ENCODE data around the gene KIF12. TPM values are rescaled to one million over a fixed set of nuclear protein-coding genes. Genes with fewer than 3 reads are reported as not detected.

KIF12 gene
- total and polyA plus RNA-seq, 2 of the 13 experiments (the other 11 are each of a cell fraction or from before 2014, with no cell fraction given), result 1.8 to 12.5 TPM

GRCh38 chr9:114059047-114059803, 39.9 kb downstream of the KIF12 start (continued):
- no peak for TF ChIP-seq BCL6 (CRISPR knock-in tag; IDR thresholded peaks at IDR 0.05)
- TF ChIP-seq ATF7-NPFF (CRISPR knock-in tag; IDR thresholded peaks at IDR 0.05; ENCODE audit: low read depth), result peak; percentile 71; the same call in 1 of the 2 replicates
- peak; percentile 59 for TF ChIP-seq IKZF5 (CRISPR knock-in tag; IDR thresholded peaks at IDR 0.05)
- TF ChIP-seq ZNF740 (CRISPR knock-in tag; IDR thresholded peaks at IDR 0.05), result no peak
- no peak for TF ChIP-seq SNAPC4 (CRISPR knock-in tag; IDR thresholded peaks at IDR 0.05)
- TF ChIP-seq ZNF550 (CRISPR knock-in tag; IDR thresholded peaks at IDR 0.05; ENCODE audit: borderline replicate concordance), result no peak
- no peak for TF ChIP-seq FOXO1 (CRISPR knock-in tag; IDR thresholded peaks at IDR 0.05)
- TF ChIP-seq ZNF33B (CRISPR knock-in tag; IDR thresholded peaks at IDR 0.05), result no peak; the same call in 1 of the 2 replicates
- TF ChIP-seq TFE3 (CRISPR knock-in tag; IDR thresholded peaks at IDR 0.05), result peak; percentile 4; the same call in 1 of the 2 replicates
- TF ChIP-seq ZNF431 (CRISPR knock-in tag; IDR thresholded peaks at IDR 0.05; ENCODE audit: borderline replicate concordance, low read depth), result 0 out of 2 replicates have a peak, but pooled peaks have one; percentile 43
- no peak for TF ChIP-seq KIAA2018 (CRISPR knock-in tag; IDR thresholded peaks at IDR 0.05; ENCODE audit: borderline replicate concordance)
